NCI-H748 (cell line): ENCODE results near the gene TOP2B.

ENCODE experiments used
- DNase-seq: peaks from one replicate; lab custom pipeline; 2025; ENCODE audit not compliant: unreplicated experiment; lab: John Stamatoyannopoulos, UW

TOP2B gene

DNA sequence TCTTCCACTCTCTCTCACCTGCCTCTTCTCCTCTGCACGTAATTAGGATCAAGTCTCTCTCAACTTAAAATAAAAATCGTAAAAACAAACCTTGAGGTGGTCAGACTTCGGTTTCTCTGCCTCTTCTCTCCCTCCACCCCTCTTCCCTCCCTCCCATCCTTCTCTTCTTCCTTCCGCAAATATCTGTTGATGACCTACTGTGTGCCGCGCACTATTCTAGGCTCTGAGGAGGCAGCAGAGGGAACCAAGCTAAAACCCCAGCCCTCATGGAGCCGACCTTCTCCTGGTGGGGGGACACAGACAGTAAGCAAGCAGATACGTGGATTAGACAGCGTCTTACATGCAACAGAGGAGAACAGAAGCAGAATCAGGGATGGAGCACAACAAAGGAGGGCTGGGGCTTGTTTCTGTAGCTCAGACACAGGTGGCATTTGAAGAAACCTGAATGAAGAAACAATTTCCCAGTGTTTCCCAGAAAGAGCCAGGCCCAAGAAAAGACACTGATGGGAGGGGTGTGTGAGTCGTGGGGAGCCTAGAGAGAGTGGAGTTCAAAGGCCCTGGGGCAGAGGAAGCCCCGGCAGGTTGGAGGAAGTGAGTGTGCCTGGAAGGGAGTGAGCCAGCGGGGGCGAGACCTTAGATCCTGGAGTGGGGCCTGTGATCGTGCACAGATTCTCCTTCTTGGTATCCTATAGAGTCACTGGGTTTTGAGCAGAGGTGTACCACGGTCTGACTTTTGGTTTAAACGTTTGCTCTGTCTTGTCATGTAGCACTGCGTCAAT, 80.5 kb downstream of the TOP2B start:
- no peak for DNase-seq

DNA sequence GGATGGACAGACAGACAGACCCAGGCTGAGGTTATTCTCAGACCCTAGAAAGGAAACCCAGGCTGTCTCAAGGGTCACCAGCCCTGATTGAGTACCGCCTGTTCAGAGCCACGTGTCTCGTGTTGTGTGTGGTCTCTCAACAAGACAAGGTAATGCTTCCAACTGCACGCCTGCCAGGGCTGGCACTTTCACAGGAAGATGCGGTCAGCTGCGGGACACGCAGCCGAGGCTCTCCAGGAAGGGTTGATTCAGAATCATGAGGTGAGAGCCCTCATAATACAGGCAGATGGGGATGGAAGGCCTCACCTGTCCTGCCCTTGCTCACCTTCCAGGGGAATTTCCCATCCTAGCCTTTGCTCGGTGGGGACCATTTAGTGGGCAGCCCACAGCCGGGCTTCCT, 81.4 kb downstream of the TOP2B start:
- no peak for DNase-seq

DNA sequence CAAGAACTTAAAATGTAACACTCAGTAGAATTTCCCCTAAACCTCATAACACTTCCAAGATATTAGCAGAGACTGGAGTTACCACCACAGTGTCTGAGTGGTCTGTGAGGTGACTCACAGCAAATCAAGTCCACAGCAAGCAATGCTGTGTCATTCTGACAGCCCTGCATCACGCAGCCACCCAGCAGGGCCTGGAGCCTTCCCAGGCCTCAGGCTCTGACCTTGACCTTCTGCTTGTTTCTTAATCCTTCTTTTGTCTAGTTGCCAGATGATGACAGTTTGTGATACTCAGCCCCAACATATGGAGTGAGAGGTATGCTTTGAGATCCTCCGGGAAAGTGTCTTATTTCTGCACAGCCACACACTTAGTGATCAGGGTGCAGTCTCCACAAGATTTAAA, 82.5 kb downstream of the TOP2B start:
- DNase-seq: no peak

DNA sequence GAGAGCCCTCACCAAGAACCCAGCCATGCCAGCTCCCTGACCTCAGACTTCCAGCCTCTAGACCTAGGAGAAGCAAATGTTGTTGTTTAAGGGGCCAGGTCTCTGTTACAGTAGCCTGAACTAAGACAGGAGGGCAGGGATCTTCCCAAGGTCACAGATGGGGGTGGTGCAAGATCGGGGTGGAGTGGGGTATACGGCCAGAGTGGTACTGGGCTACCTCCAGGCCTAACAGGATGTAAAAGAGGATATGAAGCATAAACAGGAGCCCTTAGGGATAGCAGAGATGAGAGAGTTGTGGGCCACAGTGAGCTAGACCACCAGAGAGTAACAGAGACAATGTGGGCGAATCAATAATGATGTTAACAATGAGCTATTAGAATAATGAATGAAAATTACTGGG, 82.9 kb downstream of the TOP2B start:
- no peak for DNase-seq

DNA sequence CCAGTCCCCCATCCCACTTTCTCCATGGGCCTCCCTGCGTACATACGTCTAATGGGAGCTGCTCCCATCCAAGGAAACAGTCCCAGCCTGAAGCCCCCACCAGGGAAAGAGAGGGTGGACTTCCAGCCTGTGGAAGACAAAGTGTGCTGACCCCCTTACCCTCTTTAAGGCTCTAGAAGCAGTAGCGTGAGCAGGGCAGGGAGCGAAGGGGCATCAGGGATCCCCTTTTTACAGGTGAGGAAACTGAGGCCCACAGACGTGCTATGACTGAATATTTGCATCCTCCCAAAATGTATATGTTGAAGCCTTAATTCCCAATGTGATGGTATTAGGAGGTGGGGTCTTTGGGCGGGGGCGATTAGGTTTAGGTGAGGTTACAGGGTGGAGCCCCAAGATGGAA, 83.4 kb downstream of the TOP2B start:
- no peak for DNase-seq

DNA sequence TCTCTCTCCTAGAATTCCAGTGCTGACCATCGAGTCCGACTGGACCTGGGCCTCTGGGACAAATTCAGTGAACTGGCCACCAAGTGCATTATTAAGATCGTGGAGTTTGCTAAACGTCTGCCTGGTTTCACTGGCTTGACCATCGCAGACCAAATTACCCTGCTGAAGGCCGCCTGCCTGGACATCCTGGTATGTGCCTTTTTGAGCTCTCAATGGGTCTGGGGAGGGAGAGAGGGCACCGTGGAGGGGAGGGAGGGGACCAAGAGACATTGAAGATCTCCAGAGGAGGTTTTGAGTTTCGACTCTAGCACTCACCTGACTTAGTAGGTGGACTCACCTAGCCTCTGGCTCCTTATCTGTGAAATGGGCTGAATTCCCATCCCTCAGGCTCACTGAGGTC, 84.2 kb downstream of the TOP2B start:
- no peak for DNase-seq

DNA sequence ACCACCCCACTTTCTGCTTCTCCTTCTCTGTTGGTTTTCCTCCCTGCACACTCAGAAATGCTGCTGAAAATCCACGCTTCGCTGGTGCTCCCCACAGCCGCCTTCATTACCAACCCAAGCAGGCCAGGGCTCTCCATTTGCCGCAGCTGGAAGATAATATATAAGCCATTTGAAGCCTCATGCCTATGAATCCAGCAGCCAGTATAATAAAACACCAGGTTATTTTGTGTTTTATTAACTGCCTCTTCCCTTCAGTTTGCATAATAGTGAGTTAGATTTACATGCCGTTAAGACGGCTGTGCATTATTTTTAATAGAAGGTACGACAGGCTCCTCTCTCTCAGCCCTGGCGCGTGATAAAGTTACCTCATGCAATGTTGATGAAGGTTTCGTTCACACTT, 86.6 kb downstream of the TOP2B start:
- no peak for DNase-seq

DNA sequence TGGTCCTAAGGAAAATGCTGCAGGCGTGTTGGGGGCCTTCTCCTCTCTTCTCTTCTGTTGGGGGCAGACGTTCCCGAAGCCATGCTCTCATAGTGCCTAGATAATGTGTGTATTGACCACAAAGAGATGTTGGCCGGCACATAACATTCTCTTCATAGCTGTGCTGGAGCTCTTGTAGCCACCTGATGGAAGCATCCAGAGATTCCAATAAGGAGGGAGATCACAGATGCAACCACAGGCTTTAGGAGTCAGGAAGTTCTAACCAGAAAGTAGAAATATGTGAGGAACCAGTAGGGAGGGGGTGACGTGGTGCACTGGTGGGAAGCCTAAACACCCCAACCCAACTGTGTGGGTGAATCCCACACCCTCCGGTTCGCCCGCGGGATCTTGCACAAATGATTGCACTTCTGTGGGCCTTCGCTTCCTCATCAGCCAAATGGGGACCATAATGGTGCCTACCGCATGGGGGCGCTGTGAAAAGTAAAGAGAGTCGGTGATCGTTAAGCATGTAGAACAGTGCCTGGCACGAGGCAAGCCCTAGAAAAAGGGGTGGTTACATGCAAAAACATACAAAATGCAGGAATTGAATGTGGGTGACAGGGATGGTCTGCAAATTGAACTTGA, 87.8 kb downstream of the TOP2B start:
- DNase-seq: no peak

DNA sequence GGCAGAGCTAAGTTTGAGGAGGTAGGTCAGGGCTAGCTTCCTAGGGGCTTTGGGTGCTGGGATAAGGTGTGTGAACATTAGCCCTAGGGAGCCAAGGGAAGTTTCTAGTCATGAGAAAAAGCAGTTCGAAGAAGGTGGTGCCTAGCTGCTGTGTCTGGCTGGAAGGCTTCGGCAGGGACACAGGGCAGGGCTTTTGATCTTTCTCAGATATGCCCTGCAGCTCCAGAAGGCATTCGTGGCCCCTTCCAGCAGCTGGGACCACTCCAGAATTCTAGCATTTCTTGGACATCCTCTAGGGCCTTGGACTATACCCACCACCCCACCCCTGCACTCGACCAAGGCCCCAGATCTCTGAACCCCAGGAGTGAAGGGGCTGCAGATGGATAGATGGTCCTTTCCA, 88.6 kb downstream of the TOP2B start:
- no peak for DNase-seq

DNA sequence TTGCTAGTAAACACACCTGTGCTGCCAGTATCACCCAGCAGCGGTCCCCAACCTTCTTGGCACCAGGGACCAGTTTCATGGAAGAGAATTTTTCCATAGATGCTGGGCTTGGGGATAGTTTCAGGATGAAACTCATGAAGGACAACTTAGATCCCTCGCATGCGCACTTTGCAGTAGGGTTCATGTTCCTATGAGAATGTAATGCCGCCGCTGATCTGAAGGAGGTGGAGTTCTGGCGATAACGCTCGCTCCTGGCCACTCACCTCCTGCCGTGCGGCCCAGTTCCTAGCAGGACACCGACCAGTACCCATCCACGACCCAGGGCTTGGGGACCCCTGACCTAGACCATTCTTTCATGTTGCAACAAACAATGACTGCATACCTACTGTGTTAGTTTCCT, 89.7 kb downstream of the TOP2B start:
- no peak for DNase-seq

DNA sequence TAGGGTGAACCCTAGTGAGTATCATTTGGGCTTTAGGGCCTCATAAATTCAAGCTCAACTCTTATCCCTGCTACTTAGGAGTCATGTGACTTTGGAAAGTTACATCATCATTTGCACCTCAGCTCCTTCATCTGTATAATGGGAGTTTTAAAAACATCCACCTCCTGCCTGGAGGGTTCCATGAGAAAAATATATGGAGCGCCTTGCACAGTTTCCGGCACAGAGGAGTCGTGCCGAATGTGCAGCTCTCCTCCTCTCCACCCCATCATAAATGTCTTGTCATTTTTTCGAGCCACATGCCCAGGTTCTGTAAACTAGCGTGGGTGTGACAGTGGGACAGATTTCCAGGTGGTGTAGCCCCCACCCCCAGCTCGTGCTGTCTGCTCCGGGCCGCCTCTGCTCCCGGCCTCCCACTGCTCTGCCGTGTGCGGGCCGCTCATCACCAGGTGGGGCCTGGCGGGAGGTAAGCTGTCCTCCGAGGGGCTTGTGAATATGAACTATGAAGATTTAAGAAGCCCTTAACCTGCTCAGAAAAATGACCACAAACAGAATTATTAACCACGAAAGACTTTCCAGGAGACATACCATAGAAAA, 90.4 kb downstream of the TOP2B start:
- DNase-seq: no peak

DNA sequence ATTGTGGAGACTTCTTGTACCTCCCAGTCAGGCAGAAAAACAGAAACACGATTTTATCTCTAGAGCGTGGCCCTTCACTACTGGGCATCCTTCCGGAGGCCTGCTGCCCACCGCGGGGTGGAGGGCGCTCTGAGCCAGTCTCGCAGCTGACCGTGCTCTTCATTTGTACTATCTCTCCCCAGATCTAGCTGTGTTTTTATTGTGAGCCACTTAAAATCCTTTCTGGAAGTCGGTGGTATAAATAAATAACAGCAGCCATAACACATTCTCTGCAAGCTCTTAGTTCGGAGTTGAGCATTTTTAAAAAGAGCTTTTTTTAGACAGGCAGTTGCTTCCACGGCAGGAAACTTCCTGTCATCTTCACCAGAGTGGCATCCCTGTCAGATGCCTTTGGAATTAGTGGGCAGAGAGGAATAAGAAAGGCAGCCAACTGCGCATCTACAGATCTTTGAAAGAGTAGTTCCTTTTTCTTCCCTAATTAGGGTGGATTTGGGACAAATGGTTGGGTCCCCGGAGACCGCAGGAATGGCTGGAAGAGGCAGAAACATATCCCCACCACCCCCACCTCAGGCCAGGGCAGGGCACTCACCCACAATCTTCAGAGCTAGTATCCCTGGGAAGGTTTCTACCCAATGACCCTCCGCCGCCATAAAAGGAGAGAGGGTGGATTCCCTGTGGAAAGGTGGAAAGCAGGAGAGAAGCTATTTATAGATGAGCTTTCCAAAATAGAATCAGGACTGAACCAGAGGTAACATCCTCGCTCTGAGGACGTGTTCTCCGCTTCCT, 91.1 kb downstream of the TOP2B start:
- no peak for DNase-seq

DNA sequence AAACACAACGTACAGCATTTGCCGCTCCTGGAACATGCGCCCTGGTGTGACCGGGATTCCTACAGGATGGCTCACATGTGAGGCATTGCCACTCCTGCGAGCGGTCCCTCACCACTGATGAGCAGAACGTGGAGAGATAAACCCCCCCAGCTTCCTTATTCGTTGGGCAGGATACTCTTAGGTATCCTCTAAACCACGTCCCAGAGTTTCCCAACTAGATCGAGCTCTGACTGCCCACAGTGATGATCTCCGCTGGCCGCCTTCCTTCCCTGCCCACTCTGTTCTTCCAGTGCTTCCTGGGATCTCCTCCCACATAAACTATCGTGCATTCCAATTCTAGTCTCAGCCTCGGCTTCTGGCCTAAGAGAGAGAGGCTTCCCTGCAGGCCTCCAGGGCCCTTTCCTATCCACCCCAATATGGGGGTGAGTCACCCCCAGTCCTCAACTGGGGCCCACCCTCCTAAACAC, 91.8 kb downstream of the TOP2B start:
- no peak for DNase-seq

DNA sequence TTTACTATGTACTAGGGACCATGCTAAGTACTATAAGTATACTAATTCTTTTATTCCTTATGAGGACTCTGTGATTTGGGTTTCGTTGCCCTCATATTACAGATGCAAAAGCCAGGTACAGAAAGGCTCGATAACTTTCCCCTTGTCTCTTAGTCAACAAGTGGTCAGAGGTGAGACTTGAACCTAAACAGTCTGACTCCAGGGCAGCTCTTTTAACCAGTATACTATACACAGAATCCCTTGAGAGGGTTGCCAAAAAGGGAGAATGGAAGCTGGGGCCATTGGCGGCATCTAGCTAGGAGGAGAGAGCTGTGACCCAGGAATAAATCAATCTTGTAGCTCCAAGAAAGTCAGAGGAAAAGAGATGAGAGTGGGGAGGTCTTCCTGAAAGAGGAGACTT, 92.4 kb downstream of the TOP2B start:
- DNase-seq: no peak

DNA sequence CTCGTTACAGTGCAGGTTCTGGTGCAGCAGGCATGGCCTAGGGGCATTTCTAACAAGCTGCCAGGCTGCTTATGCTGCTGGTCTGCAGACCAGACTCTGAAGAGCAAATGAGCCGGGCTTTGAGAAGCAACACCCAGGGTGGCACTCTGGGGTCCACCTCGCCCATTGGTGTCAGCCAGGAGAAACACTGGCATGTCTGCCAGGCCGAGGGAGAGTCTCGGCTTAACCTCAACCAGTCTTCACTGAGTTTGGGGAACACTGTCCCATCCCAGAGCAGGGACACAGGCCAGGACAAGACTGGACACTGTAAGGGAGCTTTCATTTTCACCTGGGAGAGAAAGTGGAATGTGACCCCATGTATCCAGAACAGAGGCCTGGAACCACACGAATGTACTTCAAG, 93.4 kb downstream of the TOP2B start:
- DNase-seq: no peak

DNA sequence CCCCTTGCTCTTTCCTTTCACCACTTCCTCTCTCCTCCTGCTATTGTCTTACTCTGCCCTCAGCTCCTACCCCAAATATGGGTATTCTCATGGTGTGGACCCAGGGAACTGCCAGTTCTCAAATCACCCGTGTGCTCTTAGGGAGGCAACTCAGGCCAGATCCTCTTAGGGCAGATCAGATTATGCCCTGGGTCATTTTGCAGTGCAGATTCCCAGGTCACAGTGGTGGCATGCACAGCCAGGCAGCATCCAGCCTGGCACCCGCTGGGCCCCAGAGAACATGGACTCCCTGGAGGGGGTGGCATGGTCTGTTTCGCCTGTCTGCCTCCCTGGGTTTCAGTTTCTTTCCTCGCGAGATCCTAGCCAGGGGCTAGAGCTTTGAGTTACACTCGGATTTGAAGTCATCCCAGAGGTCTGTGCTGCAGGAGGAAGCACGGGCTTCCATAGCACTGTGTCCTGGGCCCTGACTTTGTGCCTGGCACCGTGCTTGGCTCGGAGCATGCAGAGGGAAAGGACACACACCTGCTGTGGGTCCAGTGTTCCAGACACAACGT, 96.1 kb downstream of the TOP2B start:
- no peak for DNase-seq

DNA sequence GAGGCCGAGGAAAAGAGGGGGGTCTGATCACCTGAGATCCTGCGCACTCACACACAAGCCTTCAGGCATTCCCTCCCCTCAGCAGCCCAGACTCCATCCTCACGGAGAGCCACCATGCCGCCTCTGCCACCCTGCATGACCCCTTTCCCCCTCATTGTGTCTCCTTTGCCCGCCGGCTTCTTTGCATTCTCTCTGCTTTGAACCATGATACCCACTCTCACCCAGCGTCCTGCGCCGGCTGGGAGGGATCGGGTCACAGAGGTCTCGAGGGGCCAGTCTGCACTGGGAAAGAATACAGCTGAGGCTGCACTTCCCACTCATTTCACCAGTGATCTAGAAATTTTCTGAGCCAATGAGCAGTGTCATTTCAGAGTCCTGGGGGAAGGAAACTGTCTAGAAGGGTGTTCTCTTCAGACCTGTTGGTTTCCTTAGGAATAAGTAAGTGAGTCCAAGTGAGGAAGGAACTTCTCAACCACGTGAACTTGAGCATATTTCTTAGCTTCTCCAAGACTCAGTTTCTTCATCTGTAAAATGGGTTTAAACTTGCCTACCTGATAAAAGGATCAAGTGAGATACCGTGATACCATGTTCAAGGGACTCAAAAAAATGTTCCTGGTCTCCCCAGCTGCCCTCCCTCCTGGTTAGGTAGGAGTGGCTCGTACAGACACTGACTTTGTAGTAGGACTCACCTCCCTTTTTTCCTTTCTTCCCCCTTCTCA, 96.7 kb downstream of the TOP2B start:
- no peak for DNase-seq

DNA sequence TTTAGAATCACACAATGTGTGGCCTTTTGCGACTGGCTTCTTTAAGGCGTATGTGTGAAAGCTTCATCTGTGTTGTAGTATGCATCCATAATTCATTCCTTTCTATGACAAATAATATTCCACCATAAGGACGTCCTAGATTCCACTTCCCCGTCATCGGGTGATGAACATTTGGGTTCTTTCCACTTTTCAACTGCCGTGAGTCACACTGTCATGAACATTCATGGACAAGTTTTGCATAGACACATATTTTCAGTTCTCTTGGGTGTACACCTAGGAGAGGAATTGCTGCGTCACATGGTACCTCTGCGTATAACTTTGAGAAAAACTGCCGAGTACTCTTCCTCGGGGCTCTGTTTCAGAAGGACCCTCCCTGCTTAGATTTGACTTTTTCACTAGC, 97.3 kb downstream of the TOP2B start:
- no peak for DNase-seq

DNA sequence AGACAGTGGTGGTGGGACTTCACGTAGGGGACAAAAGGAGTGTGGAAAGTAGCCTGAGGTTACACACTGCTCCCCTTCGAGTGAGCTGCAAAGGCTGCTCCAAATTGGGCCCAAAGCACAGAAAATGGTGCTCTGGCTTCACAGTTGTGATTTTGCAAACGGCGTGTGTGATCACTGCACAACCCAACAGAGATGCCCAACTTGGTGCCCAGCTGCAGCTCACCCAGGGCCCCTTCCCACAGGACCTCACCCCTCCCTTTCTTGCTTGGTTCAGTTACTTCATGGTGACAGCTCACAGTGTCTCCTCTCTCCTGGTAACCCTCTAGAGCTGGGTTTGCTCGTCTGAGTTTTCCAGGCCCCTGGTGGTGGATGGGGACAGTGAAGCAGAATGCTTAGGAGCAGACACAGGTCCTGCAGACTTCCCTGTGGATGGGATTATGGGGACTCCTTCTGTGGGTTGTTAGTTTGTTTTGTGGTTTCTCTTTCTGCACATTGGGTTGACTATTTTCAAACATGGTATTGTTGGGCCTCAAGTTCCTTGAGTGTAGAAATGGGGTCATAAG, 98.3 kb downstream of the TOP2B start:
- DNase-seq: no peak

DNA sequence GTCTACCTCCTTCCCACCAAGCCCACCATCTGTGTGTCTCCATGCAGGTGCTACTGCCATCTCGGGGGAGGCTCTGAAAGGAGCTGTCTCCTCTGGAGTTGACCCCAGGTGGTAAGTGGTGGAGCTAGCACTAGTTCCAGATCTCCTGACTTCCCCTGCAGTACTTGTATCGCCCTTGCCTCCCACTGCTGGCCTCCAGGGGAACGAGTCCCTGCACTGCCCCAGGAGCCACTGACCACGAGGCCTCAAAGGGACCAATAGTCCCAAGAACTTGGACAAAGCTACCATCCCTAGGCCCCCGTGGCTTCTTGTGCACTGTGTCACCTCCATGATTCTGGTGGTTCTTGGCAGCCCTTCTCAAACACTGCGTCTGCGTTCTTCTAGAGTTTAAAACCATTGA, 98.9 kb downstream of the TOP2B start:
- no peak for DNase-seq
